HG02943 (cell line): Measurements from ENCODE around the gene LIPM.
"Not testable (repeated sequence)": the region's sequence is repeated elsewhere in the genome, so short reads cannot be mapped to it uniquely, and the experiment has no call there.

Experiments used
- ATAC-seq: cut with Tn5 transposase; IDR thresholded peaks from one replicate; pipeline ENCODE4 v1.9.1; 2021; ENCODE audit warnings: mild to moderate bottlenecking, low read depth, moderate library complexity; ENCODE audit not compliant: unreplicated experiment

LIPM gene

DNA sequence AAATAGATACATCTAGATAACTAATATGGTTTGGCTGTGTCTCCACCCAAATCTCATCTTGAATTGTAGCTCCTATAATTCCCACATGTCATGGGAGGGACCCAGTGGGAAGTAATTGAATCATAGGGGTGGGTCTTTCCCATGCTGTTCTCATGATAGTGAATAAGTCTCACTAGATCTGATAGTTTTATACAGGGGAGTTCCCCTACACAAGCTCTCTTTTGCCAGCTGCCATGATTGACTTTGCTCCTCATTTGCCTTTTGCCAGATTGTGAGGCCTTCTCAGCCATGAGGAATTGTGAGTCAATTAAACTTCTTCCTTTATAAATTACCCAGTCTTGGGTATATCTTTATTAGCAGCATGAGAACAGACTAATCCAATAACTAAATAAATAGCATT, 35.1 kb downstream of the LIPM start:
- not testable (repeated sequence) for ATAC-seq

DNA sequence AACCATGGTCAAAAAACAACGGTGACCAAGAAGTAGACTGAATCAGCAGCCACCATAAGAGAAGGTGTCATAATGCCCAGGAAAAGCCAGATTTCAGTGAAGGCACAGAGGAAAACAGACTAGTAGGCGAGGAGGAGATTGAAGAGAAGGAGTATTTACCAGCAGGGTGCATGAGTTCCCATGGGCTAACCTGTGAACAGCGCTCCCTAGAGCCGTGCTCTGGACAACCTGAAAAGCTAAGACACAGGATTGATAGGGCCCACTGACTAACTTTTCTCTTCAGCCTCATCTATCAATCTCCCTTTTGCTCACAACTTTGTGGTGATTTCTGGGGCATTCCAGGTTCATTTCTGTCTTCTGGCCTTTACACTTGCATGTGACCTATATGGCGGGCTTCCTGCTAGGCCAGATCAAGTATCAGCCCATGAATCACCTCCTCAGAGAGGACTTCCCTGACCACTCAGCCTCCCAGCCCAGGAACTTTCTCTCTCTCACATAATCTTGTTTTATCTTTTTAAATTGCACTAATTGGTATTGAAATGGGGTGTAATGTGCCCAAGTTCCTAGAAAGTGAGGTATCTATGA, 36.3 kb downstream of the LIPM start:
- ATAC-seq, result no peak

DNA sequence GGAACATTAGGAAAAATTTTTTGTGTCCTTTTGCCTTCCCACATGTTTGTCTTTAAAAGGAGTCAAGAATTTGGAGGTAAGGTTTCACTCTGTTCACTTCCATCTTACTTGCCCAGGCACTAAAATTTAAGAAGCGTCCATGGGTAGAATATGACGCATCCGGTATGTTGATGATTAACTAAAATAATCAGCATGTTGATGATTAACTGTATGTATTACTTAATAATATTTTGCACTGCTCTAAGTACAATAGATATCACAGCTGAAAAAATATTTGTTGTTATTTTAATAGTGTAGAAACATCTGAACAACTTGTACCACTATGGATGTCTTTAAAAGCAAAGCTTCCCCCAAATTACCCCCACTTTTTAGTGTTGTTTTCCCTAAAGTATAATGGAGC, 37.6 kb downstream of the LIPM start:
- ATAC-seq, result no peak

DNA sequence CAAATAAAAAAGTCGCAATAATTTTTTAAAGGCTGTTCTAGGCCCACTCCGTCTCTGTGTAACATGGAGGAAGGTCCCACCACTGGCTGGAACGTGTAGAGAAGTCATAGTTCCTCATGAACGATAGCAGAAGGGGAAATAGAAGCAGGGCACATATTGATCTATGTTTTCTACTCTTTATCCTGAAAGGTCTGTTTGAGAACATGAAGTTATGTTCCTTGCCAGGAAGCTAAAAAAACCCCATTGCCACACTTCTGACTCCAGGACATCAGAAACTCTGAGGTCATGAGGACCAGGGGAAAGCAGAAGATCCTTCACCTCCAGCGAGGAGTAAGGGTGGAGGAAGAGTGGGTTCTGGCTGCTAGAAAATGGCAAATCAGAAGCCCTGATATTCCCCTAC, 38.4 kb downstream of the LIPM start:
- no peak for ATAC-seq

DNA sequence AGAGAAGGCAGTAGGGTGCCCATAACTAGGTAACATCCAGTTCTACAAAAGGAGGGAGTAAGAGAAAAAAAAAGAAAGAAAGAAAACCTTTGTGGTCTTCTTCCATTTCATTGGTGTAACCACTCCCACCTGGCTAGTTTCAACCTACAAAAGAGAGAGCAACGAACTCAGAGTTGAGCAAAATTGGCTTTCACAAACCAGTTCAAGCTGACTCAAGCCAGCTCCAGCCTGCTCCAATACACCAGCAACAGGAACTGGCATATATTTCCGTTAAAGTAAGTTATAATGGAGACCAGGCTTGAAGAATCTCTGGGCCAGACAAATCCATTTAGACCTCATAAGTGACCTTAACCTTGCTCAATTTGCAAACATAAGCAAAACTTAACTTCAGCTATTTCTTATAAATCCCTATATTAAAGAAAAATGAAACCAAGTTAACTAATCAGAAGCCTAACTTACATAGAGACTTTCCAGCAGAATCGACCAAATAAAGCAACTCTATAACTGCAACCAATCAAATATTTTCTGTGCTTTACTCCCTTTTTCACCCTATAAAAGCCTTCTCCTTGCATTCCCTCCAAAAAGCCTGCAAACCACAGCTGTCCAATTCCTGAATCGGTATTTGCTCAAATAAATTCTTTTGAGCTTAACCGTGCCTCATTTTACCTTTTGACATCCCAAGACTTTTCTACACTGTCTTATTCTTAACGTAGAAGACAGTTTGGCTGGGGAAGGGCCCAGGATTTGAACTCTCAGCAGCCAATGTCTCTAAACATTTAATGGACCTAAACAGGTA, 39.0 kb downstream of the LIPM start:
- ATAC-seq, result no peak

DNA sequence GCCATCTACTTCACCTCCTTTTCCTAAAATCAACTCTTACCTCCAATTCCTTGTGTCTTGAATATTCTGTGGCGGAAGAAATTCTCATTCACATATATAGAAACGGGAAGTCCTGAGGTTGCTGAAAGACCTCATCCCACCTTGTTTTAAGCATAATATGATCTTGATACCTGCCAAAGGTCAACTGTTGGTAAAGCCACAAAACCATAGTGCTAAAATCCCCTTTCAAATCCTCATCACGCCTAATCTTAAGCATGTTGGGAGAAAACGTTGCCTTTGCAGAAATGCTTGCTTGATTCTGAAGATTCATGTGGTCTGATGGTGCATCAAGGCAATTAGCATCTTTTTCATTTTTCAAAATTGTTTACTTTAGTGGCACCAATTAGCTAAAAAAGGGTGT, 40.6 kb downstream of the LIPM start:
- ATAC-seq, result no peak

DNA sequence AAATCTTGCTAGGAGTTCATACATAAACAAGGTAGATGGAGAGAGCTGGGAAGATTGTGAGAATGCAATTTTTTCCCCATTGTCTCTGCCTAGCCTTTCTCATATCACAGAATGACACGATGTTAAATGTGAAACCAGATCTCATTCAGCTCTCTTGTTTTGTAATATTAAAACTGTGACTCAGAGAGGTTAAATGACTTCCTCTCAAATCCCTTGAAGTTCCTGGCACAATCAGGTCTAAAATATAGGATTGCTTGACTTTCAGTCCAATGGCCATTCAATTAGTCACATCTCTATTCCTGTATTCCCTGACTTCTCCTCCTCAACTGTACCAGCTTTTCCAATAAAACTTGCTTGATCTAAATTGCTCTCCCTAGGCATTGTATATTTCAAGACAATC, 46.0 kb downstream of the LIPM start:
- no peak for ATAC-seq

DNA sequence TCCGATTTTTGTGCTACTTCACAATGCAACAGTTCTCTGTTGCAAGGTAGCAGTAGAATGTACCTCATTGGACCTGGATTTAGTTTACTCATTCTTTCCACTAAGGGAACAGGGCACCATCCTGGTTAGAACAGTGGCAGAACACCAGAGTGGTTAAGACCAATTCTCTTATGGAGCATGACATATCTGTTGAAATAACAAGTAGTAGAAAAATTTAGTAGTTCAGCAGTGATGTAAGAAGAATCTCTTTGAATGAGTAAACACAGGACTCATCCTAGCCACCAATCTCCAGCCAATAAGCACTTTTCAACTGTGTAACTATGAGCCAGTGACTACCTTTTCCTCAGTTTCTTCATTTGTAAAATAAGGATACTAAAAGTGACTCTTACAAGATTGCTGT, 46.7 kb downstream of the LIPM start:
- no peak for ATAC-seq

DNA sequence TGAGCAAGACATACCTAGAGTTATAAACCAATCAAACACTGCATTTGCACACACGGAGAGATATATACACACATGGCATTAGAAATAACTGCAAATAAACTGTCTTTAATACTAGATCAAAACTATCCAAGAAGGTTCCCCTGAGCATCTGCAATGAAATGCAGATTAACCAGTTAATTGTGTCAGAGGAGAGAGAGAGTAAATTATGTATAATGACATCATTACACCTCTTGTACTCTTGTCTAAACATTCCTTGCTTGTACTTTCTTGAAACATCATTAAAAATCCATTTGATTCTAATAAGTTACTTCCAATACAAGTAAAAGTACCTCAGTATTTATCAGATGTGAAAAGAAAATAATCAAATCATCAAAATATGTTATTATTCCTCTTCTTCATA, 48.2 kb downstream of the LIPM start:
- no peak for ATAC-seq

DNA sequence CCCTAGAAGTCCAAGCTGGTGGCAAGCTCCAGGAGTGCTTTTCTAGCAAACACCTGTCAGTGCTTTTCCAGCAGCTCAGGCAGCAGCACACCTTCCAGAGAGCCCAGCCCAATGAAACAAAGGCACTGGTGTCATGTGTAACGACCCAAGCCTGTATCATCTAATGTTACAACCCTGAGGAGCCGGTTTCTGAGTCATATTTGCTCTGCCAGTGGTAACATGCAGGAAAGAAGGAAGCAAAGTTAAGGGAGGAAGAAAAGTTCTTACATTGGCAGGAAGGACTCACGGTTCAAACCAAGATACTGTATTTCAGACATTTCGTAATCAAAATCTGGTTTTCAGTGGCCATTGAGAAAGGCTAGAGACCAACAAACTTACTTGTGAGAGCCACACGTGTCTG, 49.2 kb downstream of the LIPM start, which contains the start of gene ANKRD22:
TSS of gene ANKRD22 (minus strand) at position 139 of the 400 bp plus-strand sequence. CDS start 237 bp downstream, outside the sequence.
- no peak for ATAC-seq

DNA sequence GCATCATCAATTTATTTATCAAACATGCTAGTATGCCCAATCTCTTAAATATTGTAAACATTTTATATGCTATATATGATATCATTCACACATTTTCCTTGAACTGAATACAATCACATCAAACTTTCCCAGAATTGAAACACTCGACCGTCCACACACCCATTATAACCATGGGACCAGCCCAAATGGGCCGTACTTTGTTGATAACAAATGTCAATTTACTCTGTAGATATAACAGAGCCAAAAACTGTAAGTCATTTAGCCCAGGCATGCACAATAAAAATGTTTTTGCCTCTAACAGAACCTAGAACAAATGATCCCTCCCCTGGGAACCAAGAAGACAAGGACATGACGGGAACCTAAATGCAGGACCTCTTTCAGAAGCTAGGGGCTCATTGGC, 49.8 kb downstream of the LIPM start:
- no peak for ATAC-seq

DNA sequence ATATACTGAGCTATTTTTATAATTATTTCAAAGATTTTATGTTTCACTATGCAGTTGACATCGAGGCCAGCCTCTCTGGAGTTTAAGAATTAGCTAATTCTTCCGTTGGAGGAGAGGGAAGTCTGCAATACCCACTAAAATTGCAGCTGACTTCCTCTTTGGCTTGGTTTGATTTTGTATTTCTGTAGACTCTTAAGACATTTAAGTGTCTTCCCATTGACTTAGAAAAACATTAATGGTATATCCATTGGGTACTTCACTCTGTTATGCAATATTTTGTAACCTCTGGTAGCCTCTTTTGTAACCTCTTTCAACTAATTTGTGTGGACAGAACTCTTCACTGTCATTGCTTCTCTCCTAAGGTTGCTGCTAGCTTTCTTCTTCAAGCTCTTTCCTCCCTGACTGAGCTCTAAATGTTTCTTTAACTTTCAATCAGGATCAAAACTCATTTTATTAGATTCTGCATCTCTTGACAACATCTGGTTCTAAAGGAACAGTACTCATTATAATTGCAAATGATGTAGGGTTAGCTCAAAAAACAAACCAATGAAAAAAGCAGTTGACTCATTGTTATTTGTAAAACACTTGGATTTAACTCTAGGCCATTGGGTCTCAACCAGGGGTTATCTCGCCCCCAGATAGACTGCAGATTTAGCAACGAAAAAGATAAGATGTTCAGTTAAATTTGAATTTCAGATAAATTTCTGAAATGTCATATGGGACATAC, 50.8 kb downstream of the LIPM start:
- ATAC-seq, result no peak

DNA sequence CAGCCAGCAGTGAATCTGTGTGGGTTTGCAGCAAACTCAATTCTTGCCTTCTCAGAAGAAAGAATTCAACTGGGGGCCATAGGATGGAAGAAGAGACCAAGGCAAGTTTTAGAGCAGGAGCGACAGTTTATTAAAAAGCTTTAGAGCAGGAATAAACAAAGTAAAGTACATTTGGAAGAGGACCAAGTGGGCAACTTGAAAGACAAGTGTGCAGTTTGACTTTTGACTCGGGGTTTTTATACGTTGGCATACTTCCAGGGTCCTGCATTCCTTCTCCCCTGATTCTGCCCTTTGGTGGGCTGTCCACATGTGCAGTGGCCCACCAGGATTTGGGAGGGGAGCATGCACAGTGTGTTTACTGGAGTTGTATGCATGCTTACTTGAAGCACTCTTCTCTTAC, 52.2 kb downstream of the LIPM start:
- ATAC-seq, result no peak

DNA sequence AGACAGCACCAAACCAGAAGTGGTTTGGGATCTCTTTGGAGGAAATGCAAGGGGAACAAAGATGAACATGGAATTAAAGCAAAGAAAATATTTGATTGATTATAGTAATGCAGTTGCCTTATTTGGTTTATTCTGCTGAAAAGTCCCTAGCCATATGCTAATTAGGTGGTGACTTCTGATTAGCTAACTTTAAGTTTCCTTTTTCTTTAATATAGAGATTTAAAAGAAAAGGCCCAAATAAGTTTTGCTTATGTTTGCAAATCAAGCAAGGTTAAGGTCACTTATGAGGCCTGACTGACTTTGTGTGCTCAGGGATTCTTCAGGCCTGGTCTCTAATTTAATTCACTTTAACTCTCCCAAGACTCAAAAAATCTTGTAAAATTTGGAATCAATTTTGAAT, 55.3 kb downstream of the LIPM start:
- ATAC-seq, result no peak

DNA sequence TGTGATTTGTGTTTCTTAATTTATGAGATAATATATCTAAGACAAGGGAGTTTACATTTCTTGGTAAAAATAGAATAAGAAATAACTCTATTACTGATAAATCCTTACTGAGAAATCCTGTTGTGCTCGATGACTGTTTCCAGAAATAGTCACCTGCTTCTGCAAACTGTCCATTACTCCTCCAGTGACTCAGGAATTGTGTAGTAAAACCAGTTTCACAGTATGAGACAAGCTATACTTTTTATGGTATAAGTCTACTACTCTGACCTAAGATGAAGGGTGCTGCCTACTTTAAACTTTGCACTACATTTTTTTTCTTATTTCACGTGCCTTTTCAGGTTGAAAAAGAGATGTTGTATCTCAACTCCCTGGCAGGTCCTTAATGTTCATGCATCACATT, 56.0 kb downstream of the LIPM start:
- no peak for ATAC-seq

DNA sequence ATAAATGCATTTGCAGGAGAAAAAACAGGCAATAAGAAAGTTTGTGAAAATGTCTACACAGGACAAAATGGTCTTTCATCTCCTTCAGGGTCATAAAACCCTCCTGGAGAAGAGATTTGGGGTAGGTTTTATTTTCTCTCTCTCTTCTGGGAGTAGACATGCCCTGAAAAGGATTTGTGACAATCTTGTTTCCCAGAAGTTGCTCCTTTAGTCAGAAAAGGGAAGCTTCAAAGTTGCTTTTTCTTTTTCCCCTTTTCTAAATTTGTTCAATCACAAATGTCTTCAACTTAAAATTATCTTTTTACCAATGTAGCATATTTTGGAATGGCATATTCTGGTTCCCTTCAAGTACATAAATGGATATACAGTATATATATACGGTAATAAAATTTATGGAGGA, 58.5 kb downstream of the LIPM start:
- ATAC-seq, result no peak

DNA sequence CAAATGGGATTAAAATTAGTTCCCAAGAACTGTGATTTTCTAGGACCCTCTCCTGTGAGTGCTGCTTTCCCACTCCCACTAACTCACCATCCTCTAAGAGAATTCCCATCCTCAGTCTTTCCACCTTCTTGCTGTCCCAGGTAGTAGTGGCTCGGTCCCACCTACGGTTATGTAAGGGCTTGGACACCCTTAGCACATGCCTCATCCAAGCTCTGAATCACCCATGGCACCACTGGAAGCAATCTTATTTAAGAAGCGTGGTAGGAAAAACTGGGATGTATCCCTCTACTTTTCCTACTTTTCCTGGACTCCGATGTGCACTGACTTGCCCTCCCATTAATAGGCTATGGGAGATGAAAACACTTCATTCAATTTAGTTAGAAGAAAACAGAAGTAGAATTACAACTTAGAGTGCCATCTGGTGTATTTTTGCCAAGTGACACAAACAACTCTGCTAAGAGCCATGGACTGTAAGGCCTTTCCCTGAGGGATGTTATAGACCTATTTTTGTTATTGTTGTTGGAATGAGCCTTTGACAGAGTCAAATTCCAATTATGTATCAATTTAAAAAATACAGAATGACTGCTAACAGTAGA, 62.8 kb downstream of the LIPM start:
- no peak for ATAC-seq

DNA sequence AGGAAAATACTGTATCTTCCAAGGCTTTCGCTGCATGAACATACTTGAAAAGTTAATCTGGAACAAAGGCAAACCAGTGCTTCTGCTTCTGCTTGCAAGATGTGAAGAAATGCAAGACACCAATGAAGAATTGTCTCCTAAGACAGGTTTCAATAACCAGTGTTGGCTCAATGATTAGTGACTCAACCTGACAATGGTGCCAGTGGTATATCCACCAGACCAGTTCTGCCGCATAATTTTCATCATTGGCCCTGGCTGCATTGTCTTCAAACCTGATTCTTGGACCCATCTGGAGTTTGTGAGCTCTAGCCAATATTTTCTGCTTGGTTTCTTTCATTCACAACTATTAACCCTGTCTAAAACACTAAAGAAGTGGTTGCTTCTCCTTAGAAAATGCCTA, 63.9 kb downstream of the LIPM start:
- no peak for ATAC-seq

DNA sequence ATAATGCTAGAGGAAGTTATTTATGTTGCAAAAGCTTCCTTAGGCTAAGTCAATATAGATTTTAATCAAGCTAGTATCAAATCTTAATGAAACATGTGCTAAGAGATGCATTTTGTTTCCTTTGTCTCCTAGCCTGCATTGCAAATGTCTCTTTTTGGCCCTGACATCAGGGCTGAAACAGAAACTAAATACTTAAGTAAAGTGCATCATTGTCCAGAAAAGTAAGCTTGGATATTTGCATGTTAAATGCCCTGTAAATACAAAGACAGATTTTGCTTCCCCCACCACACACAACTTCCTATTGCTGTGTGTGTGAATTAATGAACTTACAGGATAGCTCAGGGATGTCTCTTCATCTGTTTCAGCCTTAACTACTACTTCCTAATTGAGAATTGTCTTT, 67.6 kb downstream of the LIPM start:
- no peak for ATAC-seq
